Suprapubic skin (tissue), 3 donors: ENCODE results near the gene SIPA1L3.

Source experiments
- EP300 ChIP-seq: sonication (generic); formaldehyde crosslinking; IDR thresholded peaks from one replicate; pipeline ENCODE4 v1.6.1; 2017; ENCODE audit warnings: antibody characterized with exemption
- POLR2A ChIP-seq, 2 donors: fragments of 450-650 bp; IDR thresholded peaks; one replicate each; pipeline ENCODE4 v1.6.1; 2017; ENCODE audit warnings: antibody characterized with exemption in 2 of 2, mild to moderate bottlenecking in 2 of 2, moderate library complexity in 2 of 2
- TF ChIP-seq, protein P1 (sequence below), 2 donors: fragments of 200-600 bp in 1 of 2; fragments of 450-650 bp in 1 of 2; sonication (generic) in 1 of 2; IDR thresholded peaks; one replicate each; pipeline ENCODE4 v1.5.1; 2016 to 2019; ENCODE audit warnings: antibody characterized with exemption in 2 of 2, mild to moderate bottlenecking in 1 of 2, moderate library complexity in 1 of 2

DNA sequence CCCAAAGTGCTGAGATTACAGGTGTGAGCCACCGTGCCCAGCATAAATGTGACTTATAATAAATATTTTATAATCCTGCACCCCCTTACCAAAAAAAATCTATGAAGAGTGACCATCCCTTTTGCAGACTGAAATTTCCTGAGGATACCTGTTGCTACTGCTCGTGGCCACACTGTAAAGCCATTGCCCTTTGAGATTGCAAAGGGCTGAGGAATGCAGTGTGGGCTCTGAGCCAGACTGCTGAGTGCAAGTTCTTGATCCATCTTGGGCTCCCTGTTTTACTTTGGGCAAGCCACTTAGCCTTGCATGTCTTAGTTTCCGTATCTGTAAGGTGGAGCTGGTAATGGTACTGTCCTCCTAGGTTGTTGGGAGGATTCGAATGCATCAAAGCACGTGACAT lies 23.4 kb downstream of the SIPA1L3 start:
- no peak for TF ChIP-seq EP300
- TF ChIP-seq, protein P1, sequence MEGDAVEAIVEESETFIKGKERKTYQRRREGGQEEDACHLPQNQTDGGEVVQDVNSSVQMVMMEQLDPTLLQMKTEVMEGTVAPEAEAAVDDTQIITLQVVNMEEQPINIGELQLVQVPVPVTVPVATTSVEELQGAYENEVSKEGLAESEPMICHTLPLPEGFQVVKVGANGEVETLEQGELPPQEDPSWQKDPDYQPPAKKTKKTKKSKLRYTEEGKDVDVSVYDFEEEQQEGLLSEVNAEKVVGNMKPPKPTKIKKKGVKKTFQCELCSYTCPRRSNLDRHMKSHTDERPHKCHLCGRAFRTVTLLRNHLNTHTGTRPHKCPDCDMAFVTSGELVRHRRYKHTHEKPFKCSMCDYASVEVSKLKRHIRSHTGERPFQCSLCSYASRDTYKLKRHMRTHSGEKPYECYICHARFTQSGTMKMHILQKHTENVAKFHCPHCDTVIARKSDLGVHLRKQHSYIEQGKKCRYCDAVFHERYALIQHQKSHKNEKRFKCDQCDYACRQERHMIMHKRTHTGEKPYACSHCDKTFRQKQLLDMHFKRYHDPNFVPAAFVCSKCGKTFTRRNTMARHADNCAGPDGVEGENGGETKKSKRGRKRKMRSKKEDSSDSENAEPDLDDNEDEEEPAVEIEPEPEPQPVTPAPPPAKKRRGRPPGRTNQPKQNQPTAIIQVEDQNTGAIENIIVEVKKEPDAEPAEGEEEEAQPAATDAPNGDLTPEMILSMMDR (IDR thresholded peaks at IDR 0.05): no peak
- TF ChIP-seq POLR2A (IDR thresholded peaks at IDR 0.05): no peak
